Smooth muscle cell (in vitro differentiated cells): Measurements from ENCODE around the gene FAM114A2. TPM values are rescaled to one million over a fixed set of nuclear protein-coding genes. Genes with fewer than 3 reads are reported as not detected.

Source experiments
- DNase-seq: peaks from one replicate; lab custom pipeline; 2025; ENCODE audit not compliant: unreplicated experiment; lab: John Stamatoyannopoulos, UW
- H2AFZ ChIP-seq: fragments of 200-600 bp; sonication (generic); 2 replicates; pipeline ENCODE4 v1.6.0; 2016; ENCODE audit warnings: antibody characterized with exemption, low read depth, mild to moderate bottlenecking
- H3F3A ChIP-seq: fragments of 200-600 bp; sonication (generic); 2 replicates; pipeline ENCODE4 v1.6.0; 2017; ENCODE audit warnings: antibody characterized with exemption, low read depth
- H3K27ac ChIP-seq: fragments of 200-600 bp; sonication (generic); 2 replicates; pipeline ENCODE4 v1.5.1; 2016; ENCODE audit warnings: low read depth, mild to moderate bottlenecking
- H3K27me3 ChIP-seq: fragments of 200-600 bp; sonication (generic); 2 replicates; pipeline ENCODE4 v1.6.1; 2016; ENCODE audit warnings: low read depth, mild to moderate bottlenecking
- H3K36me3 ChIP-seq: fragments of 200-600 bp; sonication (generic); 2 replicates; pipeline ENCODE4 v1.5.1; 2016; ENCODE audit warnings: low read depth
- H3K4me1 ChIP-seq: fragments of 200-600 bp; sonication (generic); 2 replicates; pipeline ENCODE4 v1.5.1; 2016; ENCODE audit warnings: low read depth
- H3K4me2 ChIP-seq: fragments of 200-600 bp; sonication (generic); 2 replicates; pipeline ENCODE4 v1.6.0; 2016; ENCODE audit warnings: mild to moderate bottlenecking
- H3K4me3 ChIP-seq: fragments of 200-600 bp; sonication (generic); 2 replicates; pipeline ENCODE4 v1.5.1; 2016; ENCODE audit warnings: mild to moderate bottlenecking
- H3K79me2 ChIP-seq: fragments of 200-600 bp; sonication (generic); 2 replicates; pipeline ENCODE4 v1.6.0; 2016; ENCODE audit warnings: low read depth, mild to moderate bottlenecking
- H3K9ac ChIP-seq: fragments of 200-600 bp; sonication (generic); 2 replicates; pipeline ENCODE4 v1.6.0; 2016; ENCODE audit warnings: low read depth
- H3K9me3 ChIP-seq: fragments of 200-600 bp; sonication (generic); replicated peaks from 2 replicates; pipeline ENCODE4 v1.5.1; 2016; ENCODE audit warnings: low read depth
- H4K20me1 ChIP-seq: fragments of 200-600 bp; sonication (generic); 2 replicates; pipeline ENCODE4 v1.6.0; 2016; ENCODE audit warnings: low read depth
- WGBS: methylation state at CpG from one replicate; pipeline ENCODE4 v1.1.7; 2016; ENCODE audit warnings: low lambda C conversion rate; 5-methylcytosine and 5-hydroxymethylcytosine counted together
- polyA plus RNA-seq: library from polyadenylated mRNA; unstranded; fragments of >200 nt; fragmentation: Nextera tagmentation; extraction: Ambion mirVana; gene quantifications from 2 replicates; pipeline ENCODE4 v1.2.1, GENCODE V29; 2016
- total RNA-seq: library from RNA; depleted of rRNA; stranded (reverse); fragments of >200 nt; gene quantifications from 2 replicates; pipeline ENCODE4 v1.2.3, GENCODE V29; 2014
- TF ChIP-seq, protein P1 (sequence below): fragments of 200-600 bp; sonication (generic); IDR thresholded peaks from 2 replicates; pipeline ENCODE4 v1.5.1; 2017; ENCODE audit warnings: borderline replicate concordance, mild to moderate bottlenecking, antibody characterized with exemption; ENCODE audit not compliant: insufficient read depth, poor library complexity, severe bottlenecking

FAM114A2 gene
- total and polyA plus RNA-seq, 2 experiments from 2014 or later = 15.6 to 23.8 TPM

DNA sequence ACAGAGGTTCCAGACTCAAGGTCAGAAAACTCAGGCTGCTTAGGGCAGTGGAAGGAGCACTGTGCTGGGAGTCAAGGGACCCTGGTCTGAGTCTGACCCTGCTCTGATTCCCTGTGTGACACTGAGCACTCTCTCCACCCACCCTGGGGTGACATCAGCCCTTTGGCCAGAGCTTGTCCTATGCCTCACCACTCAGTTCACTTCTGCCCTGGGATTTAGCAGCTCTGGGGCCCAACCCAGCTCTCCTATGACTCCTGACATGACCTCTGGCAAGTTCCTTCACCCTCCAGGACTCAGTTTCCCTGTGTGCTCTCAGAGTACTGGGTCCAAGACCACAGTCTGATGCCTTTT lies 63.9 kb downstream of the FAM114A2 start:
- H3K9ac ChIP-seq = no peak overlapping the region
- no peak overlapping the region for H3K4me2 ChIP-seq
- no peaks in the 10 kb centered on the region for H3F3A ChIP-seq
- no peaks in the 10 kb centered on the region for H3K36me3 ChIP-seq
- no peaks in the 10 kb centered on the region for H3K79me2 ChIP-seq
- no peaks in the 10 kb centered on the region for H3K9me3 ChIP-seq
- H3K27ac ChIP-seq = no peak overlapping the region
- H3K4me1 ChIP-seq = no peaks in the 10 kb centered on the region
- H3K27me3 ChIP-seq = peaks cover 4% of the 10 kb centered on the region
- no peak overlapping the region for H3K4me3 ChIP-seq
- H4K20me1 ChIP-seq = no peaks in the 10 kb centered on the region
- H2AFZ ChIP-seq = no peak overlapping the region
- TF ChIP-seq, protein P1, sequence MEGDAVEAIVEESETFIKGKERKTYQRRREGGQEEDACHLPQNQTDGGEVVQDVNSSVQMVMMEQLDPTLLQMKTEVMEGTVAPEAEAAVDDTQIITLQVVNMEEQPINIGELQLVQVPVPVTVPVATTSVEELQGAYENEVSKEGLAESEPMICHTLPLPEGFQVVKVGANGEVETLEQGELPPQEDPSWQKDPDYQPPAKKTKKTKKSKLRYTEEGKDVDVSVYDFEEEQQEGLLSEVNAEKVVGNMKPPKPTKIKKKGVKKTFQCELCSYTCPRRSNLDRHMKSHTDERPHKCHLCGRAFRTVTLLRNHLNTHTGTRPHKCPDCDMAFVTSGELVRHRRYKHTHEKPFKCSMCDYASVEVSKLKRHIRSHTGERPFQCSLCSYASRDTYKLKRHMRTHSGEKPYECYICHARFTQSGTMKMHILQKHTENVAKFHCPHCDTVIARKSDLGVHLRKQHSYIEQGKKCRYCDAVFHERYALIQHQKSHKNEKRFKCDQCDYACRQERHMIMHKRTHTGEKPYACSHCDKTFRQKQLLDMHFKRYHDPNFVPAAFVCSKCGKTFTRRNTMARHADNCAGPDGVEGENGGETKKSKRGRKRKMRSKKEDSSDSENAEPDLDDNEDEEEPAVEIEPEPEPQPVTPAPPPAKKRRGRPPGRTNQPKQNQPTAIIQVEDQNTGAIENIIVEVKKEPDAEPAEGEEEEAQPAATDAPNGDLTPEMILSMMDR = no peak
- DNase-seq = no peak

DNA sequence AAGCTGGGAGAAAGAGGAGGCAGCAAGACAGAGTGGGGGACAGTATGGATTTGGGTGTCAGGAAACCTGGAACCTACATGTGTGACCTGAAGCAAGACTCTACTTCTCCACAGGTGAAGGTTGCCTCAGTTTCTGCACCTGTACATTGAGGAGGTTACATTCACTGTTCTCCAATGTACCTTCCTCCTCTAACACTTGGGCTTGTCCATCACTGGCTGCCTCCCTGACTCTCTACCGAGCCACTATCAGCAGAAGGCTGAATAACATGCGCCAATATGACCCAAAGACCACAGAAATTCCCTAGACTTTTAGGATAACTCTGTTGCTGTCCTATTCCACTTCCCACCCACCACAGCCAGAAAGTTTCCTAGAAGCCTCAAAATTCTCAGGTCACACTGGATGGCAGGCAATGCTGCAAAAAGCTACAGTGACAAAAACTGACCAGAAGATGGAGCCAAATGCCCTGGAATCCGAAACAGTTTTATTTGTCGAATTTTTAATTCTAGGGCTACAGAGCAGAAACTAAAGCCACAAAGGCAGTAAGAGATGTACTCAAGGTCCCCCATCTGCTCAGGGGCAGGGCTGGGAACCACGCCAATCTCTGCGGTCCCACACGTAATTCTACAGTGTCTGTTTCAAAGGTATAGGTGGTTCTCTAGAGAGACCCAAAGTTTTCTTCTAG lies 64.4 kb downstream of the FAM114A2 start:
- no peak overlapping the region for H2AFZ ChIP-seq
- no peaks in the 10 kb centered on the region for H3K4me1 ChIP-seq
- H3K27ac ChIP-seq = no peak overlapping the region
- WGBS = 15% methylated on average over 7 of the region's 7 CpGs
- H3K9me3 ChIP-seq = no peaks in the 10 kb centered on the region
- H4K20me1 ChIP-seq = no peaks in the 10 kb centered on the region
- no peaks in the 10 kb centered on the region for H3K36me3 ChIP-seq
- H3F3A ChIP-seq = no peaks in the 10 kb centered on the region
- no peaks in the 10 kb centered on the region for H3K79me2 ChIP-seq
- H3K4me2 ChIP-seq = no peak overlapping the region
- no peak for DNase-seq
- H3K9ac ChIP-seq = no peak overlapping the region
- no peak overlapping the region for H3K4me3 ChIP-seq
- TF ChIP-seq, protein P1 = peak; percentile 80
- H3K27me3 ChIP-seq = peaks cover 4% of the 10 kb centered on the region

DNA sequence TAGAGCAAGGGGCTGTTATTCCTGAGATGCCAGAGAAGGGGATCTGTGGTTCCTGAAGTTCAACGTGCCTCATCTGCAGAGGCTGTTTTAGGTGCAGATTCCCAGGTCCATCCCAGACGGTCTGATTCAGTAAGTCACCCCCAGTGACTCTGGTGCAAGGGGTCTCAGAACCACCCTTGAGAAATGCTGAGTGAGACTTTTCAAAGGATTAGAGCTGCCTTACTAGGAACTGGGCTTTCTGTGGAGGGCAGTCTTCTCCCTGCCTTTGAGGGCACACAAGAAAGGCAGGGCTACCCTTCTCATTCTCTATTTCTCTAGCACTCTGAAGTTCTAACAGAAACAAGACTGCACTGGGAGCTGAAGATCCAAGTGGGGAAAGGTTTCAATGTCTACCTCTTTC lies 66.5 kb downstream of the FAM114A2 start:
- TF ChIP-seq, protein P1 = no peak
- H4K20me1 ChIP-seq = no peaks in the 10 kb centered on the region
- H3K27me3 ChIP-seq = peaks cover 12% of the 10 kb centered on the region
- no peak overlapping the region for H3K4me2 ChIP-seq
- no peaks in the 10 kb centered on the region for H3K4me1 ChIP-seq
- no peaks in the 10 kb centered on the region for H3K9me3 ChIP-seq
- no peak overlapping the region for H2AFZ ChIP-seq
- H3K79me2 ChIP-seq = no peaks in the 10 kb centered on the region
- H3F3A ChIP-seq = no peaks in the 10 kb centered on the region
- WGBS = 64% methylated on average over 2 of the region's 2 CpGs
- no peak for DNase-seq
- no peak overlapping the region for H3K4me3 ChIP-seq
- H3K36me3 ChIP-seq = no peaks in the 10 kb centered on the region
- H3K9ac ChIP-seq = no peak overlapping the region
- H3K27ac ChIP-seq = no peak overlapping the region

DNA sequence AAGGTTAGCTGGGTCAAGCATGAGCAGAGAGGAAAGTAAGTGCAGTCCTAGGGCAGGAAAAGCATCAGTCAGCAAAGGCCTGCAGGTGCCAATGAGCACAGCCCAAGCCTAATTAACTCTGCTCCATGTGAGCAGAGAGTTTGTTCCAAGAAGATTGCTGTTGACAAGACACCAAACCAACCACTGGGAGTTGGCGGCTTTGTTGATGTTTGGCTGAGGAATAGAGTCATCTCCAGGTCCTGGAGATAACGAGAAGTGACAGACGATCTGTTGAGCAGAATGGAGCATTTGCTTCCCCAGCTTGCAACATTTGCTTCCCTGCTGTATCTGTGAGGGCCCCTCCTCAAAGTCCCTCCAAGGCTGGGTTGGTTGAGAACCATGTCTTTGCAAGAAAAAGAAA lies 68.2 kb downstream of the FAM114A2 start:
- WGBS = 66% methylated on average over 3 of the region's 3 CpGs

More for the DNA sequence above, 68.2 kb downstream of the FAM114A2 start:
- H3K4me3 ChIP-seq = no peak overlapping the region
- no peak for DNase-seq
- H2AFZ ChIP-seq = no peak overlapping the region
- H3K27ac ChIP-seq = no peak overlapping the region
- H3K4me2 ChIP-seq = no peak overlapping the region
- H3K27me3 ChIP-seq = peaks cover 15% of the 10 kb centered on the region
- no peaks in the 10 kb centered on the region for H4K20me1 ChIP-seq
- H3F3A ChIP-seq = no peaks in the 10 kb centered on the region
- no peaks in the 10 kb centered on the region for H3K9me3 ChIP-seq
- TF ChIP-seq, protein P1 = no peak
- no peak overlapping the region for H3K9ac ChIP-seq
- no peaks in the 10 kb centered on the region for H3K36me3 ChIP-seq
- no peaks in the 10 kb centered on the region for H3K4me1 ChIP-seq
- no peaks in the 10 kb centered on the region for H3K79me2 ChIP-seq
